Mesenchymal stem cell (in vitro differentiated cells and primary cell): ENCODE measurements around the gene NXPH1.

Experiments used
- DNase-seq: peaks from one replicate; pipeline ENCODE4 v3.0.0-alpha.2; 2013
- H2AFZ ChIP-seq: one replicate; pipeline ENCODE4 v1.6.1; 2013; ENCODE audit warnings: low read depth, mild to moderate bottlenecking, control low read depth, inconsistent platforms, low read length, moderate library complexity
- H2AK5ac ChIP-seq: 2 replicates; pipeline ENCODE4 v1.6.1; 2013; ENCODE audit warnings: low read length, moderate library complexity, mild to moderate bottlenecking, inconsistent platforms; ENCODE audit not compliant: severe bottlenecking
- H2BK120ac ChIP-seq: one replicate; pipeline ENCODE4 v1.6.1; 2013; ENCODE audit warnings: low read depth, mild to moderate bottlenecking, inconsistent platforms, low read length, moderate library complexity
- H2BK12ac ChIP-seq, 2 experiments: one replicate each; pipeline ENCODE4 v1.6.1; 2013; ENCODE audit warnings: inconsistent platforms in 2 of 2, low read length in 2 of 2, mild to moderate bottlenecking in 2 of 2, moderate library complexity in 2 of 2, control low read depth in 1 of 2
- H2BK15ac ChIP-seq: one replicate; pipeline ENCODE4 v1.6.1; 2013; ENCODE audit warnings: mild to moderate bottlenecking, low read depth, inconsistent platforms; ENCODE audit not compliant: poor library complexity, severe bottlenecking
- H2BK5ac ChIP-seq: 2 replicates; pipeline ENCODE4 v1.6.1; 2013; ENCODE audit warnings: low read depth, mild to moderate bottlenecking, low read length, control low read depth, inconsistent platforms; ENCODE audit not compliant: poor library complexity, severe bottlenecking
- H3K14ac ChIP-seq, 2 experiments: one replicate each; pipeline ENCODE4 v1.6.1; 2013; ENCODE audit warnings: inconsistent platforms in 2 of 2, low read length in 2 of 2, control low read depth in 1 of 2, mild to moderate bottlenecking in 1 of 2, moderate library complexity in 1 of 2
- H3K18ac ChIP-seq, 2 experiments: one replicate each; pipeline ENCODE4 v1.6.1; 2013; ENCODE audit warnings: inconsistent platforms in 2 of 2, low read length in 2 of 2, control low read depth in 1 of 2, low read depth in 1 of 2, mild to moderate bottlenecking in 1 of 2
- H3K23ac ChIP-seq, 2 experiments: one replicate each; pipeline ENCODE4 v1.6.1; 2013; ENCODE audit warnings: inconsistent platforms in 2 of 2, low read length in 2 of 2, mild to moderate bottlenecking in 2 of 2, moderate library complexity in 2 of 2, control low read depth in 1 of 2
- H3K27ac ChIP-seq: 2 replicates; pipeline ENCODE4 v1.5.1; 2013; ENCODE audit warnings: mild to moderate bottlenecking, moderate library complexity, low read length, control low read depth, inconsistent platforms; ENCODE audit not compliant: poor library complexity, severe bottlenecking
- H3K27me3 ChIP-seq, 2 experiments: 2 replicates each; pipeline versions ENCODE4 v1.6.1 to v1.7.0; 2013; ENCODE audit warnings: low read length in 2 of 2, mild to moderate bottlenecking in 2 of 2, moderate library complexity in 2 of 2, control low read depth in 1 of 2, inconsistent platforms in 1 of 2; ENCODE audit not compliant: control insufficient read depth in 1 of 2, insufficient read depth in 1 of 2
- H3K36me3 ChIP-seq, 2 experiments: 2 replicates each; pipeline versions ENCODE4 v1.6.1 to v1.7.0; 2013; ENCODE audit warnings: low read length in 2 of 2, control low read depth in 1 of 2, inconsistent platforms in 1 of 2, low read depth in 1 of 2, mild to moderate bottlenecking in 1 of 2; ENCODE audit not compliant: insufficient read depth in 2 of 2, control insufficient read depth in 1 of 2
- H3K4ac ChIP-seq, 2 experiments: one replicate each; pipeline ENCODE4 v1.6.1; 2013; ENCODE audit warnings: inconsistent platforms in 2 of 2, low read length in 2 of 2, mild to moderate bottlenecking in 2 of 2, moderate library complexity in 2 of 2, control low read depth in 1 of 2, low read depth in 1 of 2
- H3K4me1 ChIP-seq: 2 replicates; pipeline ENCODE4 v1.6.1; 2013; ENCODE audit warnings: low read depth, low read length, control low read depth; ENCODE audit not compliant: control insufficient read depth, insufficient read depth
- H3K4me2 ChIP-seq: 2 replicates; pipeline ENCODE4 v1.6.1; 2013; ENCODE audit warnings: low read length, mild to moderate bottlenecking, inconsistent platforms; ENCODE audit not compliant: poor library complexity, severe bottlenecking
- H3K4me3 ChIP-seq, 2 experiments: 2 replicates each; pipeline versions ENCODE4 v1.5.1 to v1.7.0; 2013; ENCODE audit warnings: low read length in 2 of 2, mild to moderate bottlenecking in 2 of 2, control low read depth in 1 of 2, low read depth in 1 of 2; ENCODE audit not compliant: insufficient read depth in 1 of 2
- H3K79me1 ChIP-seq: replicated peaks from 2 replicates; pipeline ENCODE4 v1.6.1; 2013; ENCODE audit warnings: mild to moderate bottlenecking, control low read depth, low read length, inconsistent platforms; ENCODE audit not compliant: poor library complexity, severe bottlenecking
- H3K9ac ChIP-seq: 2 replicates; pipeline ENCODE4 v1.7.0; 2013; ENCODE audit warnings: mild to moderate bottlenecking, low read length, moderate library complexity
- H3K9me3 ChIP-seq: 2 replicates; pipeline ENCODE4 v1.7.0; 2013; ENCODE audit warnings: mild to moderate bottlenecking, low read length; ENCODE audit not compliant: control insufficient read depth
- H4K8ac ChIP-seq: one replicate; pipeline ENCODE4 v1.6.1; 2013; ENCODE audit warnings: inconsistent platforms, mild to moderate bottlenecking, low read length, moderate library complexity
- H4K91ac ChIP-seq: one replicate; pipeline ENCODE4 v1.6.1; 2013; ENCODE audit warnings: mild to moderate bottlenecking, low read length, inconsistent platforms
- WGBS: methylation state at CpG from one replicate; pipeline ENCODE4 v1.1.7; 2013; ENCODE audit warnings: mixed read lengths; 5-methylcytosine and 5-hydroxymethylcytosine counted together

The NXPH1 gene

GRCh38 chr7:8762803-8763202 is 329.4 kb downstream of the NXPH1 start:
- no peak overlapping the region for H2BK12ac ChIP-seq
- H4K8ac ChIP-seq: no peak overlapping the region
- no peak overlapping the region for H2BK120ac ChIP-seq
- H2AFZ ChIP-seq: no peak overlapping the region
- H3K4ac ChIP-seq: no peak overlapping the region
- no peak overlapping the region for H2BK5ac ChIP-seq
- no peaks in the 10 kb centered on the region for H3K79me1 ChIP-seq
- no peak overlapping the region for H3K14ac ChIP-seq
- peaks cover 5% of the 10 kb centered on the region for H3K9me3 ChIP-seq
- H2AK5ac ChIP-seq: no peak overlapping the region
- no peak overlapping the region for H3K4me2 ChIP-seq
- no peak overlapping the region for H3K23ac ChIP-seq
- no peak for DNase-seq
- H4K91ac ChIP-seq: no peak overlapping the region
- H3K36me3 ChIP-seq: no peaks in the 10 kb centered on the region
- no peak overlapping the region for H3K18ac ChIP-seq
- WGBS: 82% methylated on average over 9 of the region's 9 CpGs
- no peak overlapping the region for H3K27ac ChIP-seq
- no peak overlapping the region for H3K4me3 ChIP-seq
- H3K27me3 ChIP-seq: no peaks in the 10 kb centered on the region
- H3K4me1 ChIP-seq: no peaks in the 10 kb centered on the region
- no peak overlapping the region for H2BK15ac ChIP-seq
- H3K9ac ChIP-seq: no peak overlapping the region

GRCh38 chr7:8765374-8765773 is 332.0 kb downstream of the NXPH1 start:
- H3K14ac ChIP-seq: no peak overlapping the region

GRCh38 chr7:8773518-8773917 is 340.1 kb downstream of the NXPH1 start:
- no peaks in the 10 kb centered on the region for H3K4me1 ChIP-seq
- H3K4me3 ChIP-seq: no peak overlapping the region
- H4K91ac ChIP-seq: no peak overlapping the region
- H3K9me3 ChIP-seq: peaks cover 10% of the 10 kb centered on the region
- no peak overlapping the region for H2AK5ac ChIP-seq
- H3K14ac ChIP-seq: no peak overlapping the region
- H2BK15ac ChIP-seq: no peak overlapping the region
- H3K18ac ChIP-seq: no peak overlapping the region
- H2BK12ac ChIP-seq: no peak overlapping the region
- no peak overlapping the region for H3K4ac ChIP-seq
- no peak overlapping the region for H3K4me2 ChIP-seq
- H3K27ac ChIP-seq: no peak overlapping the region
- H2BK120ac ChIP-seq: no peak overlapping the region
- DNase-seq: no peak
- H4K8ac ChIP-seq: no peak overlapping the region
- H3K9ac ChIP-seq: no peak overlapping the region
- H2BK5ac ChIP-seq: no peak overlapping the region
- H3K36me3 ChIP-seq: no peaks in the 10 kb centered on the region
- no peaks in the 10 kb centered on the region for H3K79me1 ChIP-seq
- H3K27me3 ChIP-seq: no peaks in the 10 kb centered on the region
- no peak overlapping the region for H3K23ac ChIP-seq
- no peak overlapping the region for H2AFZ ChIP-seq

More at GRCh38 chr7:8765374-8765773, 332.0 kb downstream of the NXPH1 start:
- Histone ChIP-seq H3K23ac (no peak overlapping the region), H2AK5ac (no peak overlapping the region), H3K27me3 (no peaks in the 10 kb centered on the region), H3K4me3 (no peak overlapping the region), H2BK12ac (no peak overlapping the region), H4K91ac (no peak overlapping the region), H3K18ac (no peak overlapping the region), H3K79me1 (no peaks in the 10 kb centered on the region), H3K4ac (no peak overlapping the region), H3K4me1 (no peaks in the 10 kb centered on the region), H3K9me3 (peaks cover 3% of the 10 kb centered on the region), H3K36me3 (no peaks in the 10 kb centered on the region), H2BK120ac (no peak overlapping the region), H3K27ac (no peak overlapping the region), H2BK5ac (no peak overlapping the region), H2BK15ac (no peak overlapping the region), H3K9ac (no peak overlapping the region), H3K4me2 (no peak overlapping the region), H4K8ac (no peak overlapping the region), H2AFZ (no peak overlapping the region)
- no peak for DNase-seq
- 87% methylated on average over 2 of the region's 3 CpGs for WGBS

GRCh38 chr7:8778459-8778858 is 345.1 kb downstream of the NXPH1 start:
- H3K18ac ChIP-seq: no peak overlapping the region
- no peak overlapping the region for H3K27ac ChIP-seq
- H2BK15ac ChIP-seq: no peak overlapping the region
- H2BK5ac ChIP-seq: no peak overlapping the region
- H3K4me3 ChIP-seq: no peak overlapping the region
- WGBS: 71% methylated on average over 2 of the region's 2 CpGs
- no peak overlapping the region for H3K23ac ChIP-seq
- H4K91ac ChIP-seq: no peak overlapping the region
- H2BK120ac ChIP-seq: no peak overlapping the region
- H3K9ac ChIP-seq: no peak overlapping the region
- no peak overlapping the region for H3K14ac ChIP-seq
- H3K27me3 ChIP-seq: no peaks in the 10 kb centered on the region
- H4K8ac ChIP-seq: no peak overlapping the region
- no peak overlapping the region for H2BK12ac ChIP-seq
- H3K36me3 ChIP-seq: no peaks in the 10 kb centered on the region
- H3K4ac ChIP-seq: no peak overlapping the region
- H3K79me1 ChIP-seq: no peaks in the 10 kb centered on the region
- H2AFZ ChIP-seq: no peak overlapping the region
- DNase-seq: no peak
- H3K9me3 ChIP-seq: peaks cover 4% of the 10 kb centered on the region
- H2AK5ac ChIP-seq: no peak overlapping the region
- no peaks in the 10 kb centered on the region for H3K4me1 ChIP-seq
- no peak overlapping the region for H3K4me2 ChIP-seq
